Dendritic cell treated with granulocyte-macrophage colony-stimulating factor and Interleukin-4, amounts not matched to agents 40 ng/mL and 50 ng/mL, for 4 days (primary cell): ENCODE data around the gene SP140.
"Not testable (repeated sequence)": the region's sequence is repeated elsewhere in the genome, so short reads cannot be mapped to it uniquely, and the experiment has no call there.

Experiments used
- H3K27ac Mint-ChIP-seq: one replicate; pipeline ENCODE4 v1.8.0; 2022; ENCODE audit warnings: mild to moderate bottlenecking, mixed read lengths
- H3K27me3 Mint-ChIP-seq: one replicate; pipeline ENCODE4 v1.8.0; 2022; ENCODE audit warnings: mild to moderate bottlenecking, mixed read lengths
- H3K36me3 Mint-ChIP-seq: one replicate; pipeline ENCODE4 v1.8.0; 2022; ENCODE audit warnings: low read depth, mixed read lengths
- H3K4me1 Mint-ChIP-seq: one replicate; pipeline ENCODE4 v1.8.0; 2022; ENCODE audit warnings: low read depth, mixed read lengths
- H3K4me3 Mint-ChIP-seq: one replicate; pipeline ENCODE4 v1.8.0; 2022; ENCODE audit warnings: mild to moderate bottlenecking, moderate library complexity, mixed read lengths
- H3K9me3 Mint-ChIP-seq: one replicate; pipeline ENCODE4 v1.8.0; 2022; ENCODE audit warnings: mixed read lengths
- intact Hi-C: fragments of 100-400 bp; cut with micrococcal nuclease; formaldehyde crosslinking; loops from one replicate; pipeline ENCODE4 v1.15.0; 2022

Gene SP140

GRCh38 chr2:230217424-230217823, 8.1 kb upstream of the SP140 start:
- Mint-ChIP-seq H3K27me3 (no peaks in the 10 kb centered on the region), H3K4me1 (peaks cover 35% of the 10 kb centered on the region), H3K9me3 (no peaks in the 10 kb centered on the region), H3K36me3 (peaks cover 54% of the 10 kb centered on the region), H3K27ac (no peak overlapping the region), H3K4me3 (no peak overlapping the region)
- intact Hi-C loops = no loop called here

- H3K27me3 Mint-ChIP-seq = no peaks in the 10 kb centered on the region
- peaks cover 44% of the 10 kb centered on the region for H3K36me3 Mint-ChIP-seq
- H3K4me1 Mint-ChIP-seq = peaks cover 41% of the 10 kb centered on the region
- intact Hi-C loops = no loop called here
- H3K4me3 Mint-ChIP-seq = peak overlapping the region; percentile 58
- peak overlapping the region; percentile 98 for H3K27ac Mint-ChIP-seq
- no peaks in the 10 kb centered on the region for H3K9me3 Mint-ChIP-seq
Measured at GRCh38 chr2:230218421-230218820, 7.1 kb upstream of the SP140 start.

- Mint-ChIP-seq H3K36me3 (peaks cover 32% of the 10 kb centered on the region), H3K4me3 (peak within 1 kb of the TSS; percentile 87), H3K27ac (peak within 1 kb of the TSS; percentile 98), H3K9me3 (no peaks in the 10 kb centered on the region), H3K4me1 (peaks cover 54% of the 10 kb centered on the region), H3K27me3 (no peaks in the 10 kb centered on the region)
- intact Hi-C loops = no loop called here
Measured at GRCh38 chr2:230219419-230220331, 5.9 kb upstream of the SP140 start, which contains the start of gene SP110. SP110 (minus strand) TSS chr2:230219984; CDS start chr2:230216927, 3,057 bp downstream.

- H3K9me3 Mint-ChIP-seq = no peaks in the 10 kb centered on the region
- peaks cover 61% of the 10 kb centered on the region for H3K4me1 Mint-ChIP-seq
- peak overlapping the region; percentile 87 for H3K4me3 Mint-ChIP-seq
- H3K27ac Mint-ChIP-seq = peak overlapping the region; percentile 98
- no peaks in the 10 kb centered on the region for H3K27me3 Mint-ChIP-seq
- H3K36me3 Mint-ChIP-seq = peaks cover 24% of the 10 kb centered on the region
- intact Hi-C loops = no loop called here
Measured at GRCh38 chr2:230220347-230220969, 5.1 kb upstream of the SP140 start.

- Mint-ChIP-seq H3K4me1 (peaks cover 68% of the 10 kb centered on the region), H3K36me3 (peaks cover 14% of the 10 kb centered on the region), H3K27me3 (no peaks in the 10 kb centered on the region), H3K9me3 (no peaks in the 10 kb centered on the region), H3K4me3 (no peak overlapping the region), H3K27ac (no peak overlapping the region)
- intact Hi-C loops = no loop called here
Measured at GRCh38 chr2:230221493-230221892, 4.0 kb upstream of the SP140 start.

GRCh38 chr2:230222829-230223228, 2.7 kb upstream of the SP140 start:
- H3K27ac Mint-ChIP-seq, intact Hi-C loops: not testable (repeated sequence)

GRCh38 chr2:230224458-230224857, 1.1 kb upstream of the SP140 start:
- no peak overlapping the region for H3K4me3 Mint-ChIP-seq

More at GRCh38 chr2:230222829-230223228, 2.7 kb upstream of the SP140 start:
- H3K4me3 Mint-ChIP-seq, H3K36me3 Mint-ChIP-seq, H3K27me3 Mint-ChIP-seq, H3K9me3 Mint-ChIP-seq: not testable (repeated sequence)
- peaks cover 66% of the 10 kb centered on the region for H3K4me1 Mint-ChIP-seq

DNA sequence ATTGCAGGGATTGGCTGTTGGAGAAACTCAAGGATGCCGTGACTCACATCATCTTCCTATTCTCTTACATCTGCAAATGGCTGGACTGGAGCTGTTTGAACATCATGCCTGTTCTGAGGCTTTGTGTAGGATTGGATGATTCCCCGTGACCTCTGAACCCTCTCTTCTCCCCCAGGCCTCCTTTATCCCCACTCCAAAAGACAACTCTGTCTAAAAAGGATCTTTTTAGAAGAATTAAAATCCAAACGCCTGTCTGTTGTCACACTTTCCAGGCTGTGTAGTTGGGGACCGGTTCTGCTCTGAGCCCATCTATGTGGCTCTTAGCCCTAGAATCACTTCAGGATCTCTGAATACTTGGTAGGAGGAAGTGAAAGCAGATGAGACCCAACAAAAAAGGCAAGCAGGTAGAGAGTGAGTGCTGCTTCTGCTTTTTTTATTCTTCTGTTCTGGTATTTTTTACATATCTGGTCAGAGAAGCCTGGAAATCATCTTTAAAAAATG, 565 bp downstream of the SP140 start:
- intact Hi-C loops = no loop called here
- Mint-ChIP-seq H3K4me3 (peak overlapping the region; percentile 62), H3K27me3 (no peaks in the 10 kb centered on the region), H3K27ac (peak overlapping the region; percentile 60), H3K36me3 (peaks cover 6% of the 10 kb centered on the region), H3K9me3 (peaks cover 9% of the 10 kb centered on the region), H3K4me1 (peaks cover 48% of the 10 kb centered on the region)

More at GRCh38 chr2:230224458-230224857, 1.1 kb upstream of the SP140 start:
- Mint-ChIP-seq H3K4me1 (peaks cover 53% of the 10 kb centered on the region), H3K9me3 (no peaks in the 10 kb centered on the region), H3K36me3 (peaks cover 8% of the 10 kb centered on the region), H3K27me3 (no peaks in the 10 kb centered on the region), H3K27ac (peak overlapping the region; percentile 60)
- intact Hi-C loops = loop anchor here (1.0 kb wide), 1 partner anchor 103 kb away; the partner anchor contains the start of gene SP140L

DNA sequence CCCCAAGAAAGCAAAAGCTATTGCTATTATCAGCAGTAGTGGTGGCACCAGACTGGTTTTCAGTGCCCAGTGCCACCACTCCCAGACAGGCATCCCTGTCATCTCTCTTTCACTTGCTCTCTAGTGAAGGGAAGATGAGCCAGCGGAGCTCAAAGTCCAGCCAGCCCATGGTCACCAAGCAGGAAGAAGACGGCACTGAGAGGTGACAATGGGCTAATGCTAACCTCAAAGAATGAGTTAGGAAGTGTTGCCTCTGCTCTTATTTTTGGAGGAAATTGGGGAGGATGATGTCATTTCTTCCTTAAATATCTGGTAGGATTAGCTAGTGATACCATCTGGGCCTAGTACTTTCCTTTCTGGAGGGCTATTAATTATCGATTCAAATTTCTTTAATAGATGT, 1.7 kb downstream of the SP140 start:
- peaks cover 12% of the 10 kb centered on the region for H3K9me3 Mint-ChIP-seq
- H3K4me3 Mint-ChIP-seq = no peak overlapping the region
- H3K4me1 Mint-ChIP-seq = peaks cover 48% of the 10 kb centered on the region
- H3K27ac Mint-ChIP-seq = no peak overlapping the region
- intact Hi-C loops = no loop called here
- peaks cover 6% of the 10 kb centered on the region for H3K36me3 Mint-ChIP-seq
- H3K27me3 Mint-ChIP-seq = no peaks in the 10 kb centered on the region

DNA sequence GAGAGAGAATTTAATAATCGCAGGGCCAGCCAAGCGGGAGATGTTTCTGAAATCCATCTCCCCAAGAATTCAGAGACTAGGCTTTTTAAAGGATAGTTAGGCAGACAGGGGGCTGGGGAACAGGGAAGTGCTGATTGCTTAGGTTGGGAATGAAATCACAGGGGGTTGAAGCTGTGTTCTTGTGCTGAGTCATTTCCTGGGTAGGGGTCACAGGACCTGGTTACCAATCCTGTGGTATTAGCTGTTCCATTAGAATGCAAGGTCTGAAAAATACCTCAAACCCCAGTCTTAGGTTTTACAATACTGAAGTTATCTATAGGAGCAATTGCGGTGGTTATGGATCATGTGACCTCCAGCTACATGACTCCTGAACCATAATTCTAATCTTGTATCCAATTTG, 4.6 kb downstream of the SP140 start:
- no peak overlapping the region for H3K27ac Mint-ChIP-seq
- peaks cover 25% of the 10 kb centered on the region for H3K4me1 Mint-ChIP-seq
- H3K27me3 Mint-ChIP-seq = no peaks in the 10 kb centered on the region
- peaks cover 12% of the 10 kb centered on the region for H3K9me3 Mint-ChIP-seq
- peaks cover 6% of the 10 kb centered on the region for H3K36me3 Mint-ChIP-seq
- intact Hi-C loops = no loop called here
- H3K4me3 Mint-ChIP-seq = no peak overlapping the region

DNA sequence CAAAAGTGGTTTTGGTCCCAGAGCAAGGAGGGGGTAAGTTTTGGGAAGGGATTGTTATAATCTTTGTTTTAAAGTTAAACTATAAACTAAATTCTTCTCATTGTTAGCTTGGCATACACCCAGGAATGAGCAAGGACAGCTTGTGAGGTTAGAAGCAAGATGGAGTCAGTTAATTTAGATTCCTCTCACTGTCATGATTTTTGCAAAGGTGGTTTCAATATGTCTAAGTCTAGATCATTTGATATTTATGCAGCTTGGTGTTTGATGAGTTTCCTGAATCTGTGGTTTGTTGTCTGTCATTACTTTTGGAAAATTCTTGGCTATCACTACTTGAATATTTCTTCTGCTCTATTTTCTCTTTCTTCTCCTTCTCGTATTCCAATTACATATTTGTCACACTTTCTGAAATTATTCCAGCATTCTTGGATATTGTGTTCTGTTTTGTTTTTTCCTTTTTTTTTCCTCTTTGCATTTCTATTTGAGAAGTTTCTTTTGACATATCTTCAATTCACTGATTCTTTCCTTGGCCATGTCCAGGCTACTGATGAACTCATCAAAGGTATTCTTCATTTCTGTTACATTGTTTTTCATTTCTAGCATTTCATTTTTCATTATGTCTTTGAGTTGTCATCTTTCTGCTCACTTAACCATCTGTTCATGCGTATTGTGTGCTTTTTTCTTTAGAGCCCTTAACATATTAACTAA, 5.1 kb downstream of the SP140 start:
- Mint-ChIP-seq H3K9me3 (peaks cover 12% of the 10 kb centered on the region), H3K27me3 (no peaks in the 10 kb centered on the region), H3K36me3 (peaks cover 6% of the 10 kb centered on the region), H3K27ac (no peak overlapping the region), H3K4me1 (peaks cover 19% of the 10 kb centered on the region), H3K4me3 (no peak overlapping the region)
- intact Hi-C loops = no loop called here

DNA sequence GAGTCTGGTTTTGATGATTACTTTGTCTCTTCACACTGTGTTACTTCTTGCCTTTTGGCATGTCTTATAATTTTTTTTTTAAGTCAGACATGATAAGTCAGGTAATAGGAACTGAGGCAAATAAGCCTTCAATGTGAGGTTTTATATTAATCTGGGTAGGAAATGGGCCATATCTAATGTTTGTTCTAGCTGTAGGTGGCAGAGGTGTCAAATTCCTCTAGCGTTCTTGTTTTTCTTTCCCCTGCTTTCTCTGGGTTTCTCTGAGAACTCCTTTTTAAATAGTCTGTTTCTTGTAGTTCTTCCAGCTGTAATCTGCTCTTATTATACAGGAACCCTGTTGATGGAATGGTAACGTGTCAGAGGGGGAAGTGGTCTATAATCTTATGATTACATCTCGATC, 5.7 kb downstream of the SP140 start:
- Mint-ChIP-seq H3K27me3 (no peaks in the 10 kb centered on the region), H3K4me3 (no peak overlapping the region), H3K36me3 (peaks cover 6% of the 10 kb centered on the region), H3K4me1 (peaks cover 13% of the 10 kb centered on the region), H3K9me3 (peaks cover 12% of the 10 kb centered on the region), H3K27ac (no peak overlapping the region)
- intact Hi-C loops = no loop called here

GRCh38 chr2:230234122-230234722, 8.7 kb downstream of the SP140 start:
- no peak overlapping the region for H3K27ac Mint-ChIP-seq
- H3K9me3 Mint-ChIP-seq = peaks cover 12% of the 10 kb centered on the region
- H3K27me3 Mint-ChIP-seq = no peaks in the 10 kb centered on the region
- H3K36me3 Mint-ChIP-seq = peaks cover 6% of the 10 kb centered on the region
- H3K4me3 Mint-ChIP-seq = no peak overlapping the region
- intact Hi-C loops = no loop called here
- peaks cover 6% of the 10 kb centered on the region for H3K4me1 Mint-ChIP-seq
